Neural progenitor cell (in vitro differentiated cells): ENCODE results near the gene DNAJC5.

Experiments used
- EZH2phosphoT487 ChIP-seq: fragments of 200-600 bp; sonication (generic); IDR thresholded peaks from 2 replicates; pipeline ENCODE4 v1.6.1; 2017; ENCODE audit warnings: antibody characterized with exemption
- TF ChIP-seq, protein P1 (sequence below): fragments of 200-600 bp; sonication (generic); IDR thresholded peaks from 2 replicates; pipeline ENCODE4 v1.5.1; 2017; ENCODE audit warnings: antibody characterized with exemption, mild to moderate bottlenecking

DNA sequence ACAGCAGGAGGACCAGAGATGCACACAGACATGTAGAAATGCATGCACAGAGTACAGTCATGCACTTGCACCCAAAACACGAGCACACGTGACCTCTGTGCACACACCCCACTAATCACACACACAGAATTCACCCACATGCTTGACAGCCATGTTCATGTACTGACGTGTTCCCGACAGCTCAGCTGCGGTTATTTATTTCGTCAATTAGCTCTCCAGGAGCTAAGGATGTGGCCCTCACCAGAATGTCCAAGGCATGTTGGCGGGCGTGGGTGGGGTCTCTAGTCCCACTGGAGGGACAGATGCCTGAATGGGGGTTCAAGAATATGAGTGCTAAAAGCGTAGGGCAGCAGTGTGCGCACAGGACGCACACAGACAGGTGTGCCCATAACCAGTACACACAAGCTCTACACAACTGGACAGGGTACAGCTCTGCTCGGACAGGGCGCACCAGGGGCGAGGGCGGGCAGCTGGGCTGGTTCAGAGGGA lies 85.4 kb downstream of the DNAJC5 start:
- TF ChIP-seq, protein P1, sequence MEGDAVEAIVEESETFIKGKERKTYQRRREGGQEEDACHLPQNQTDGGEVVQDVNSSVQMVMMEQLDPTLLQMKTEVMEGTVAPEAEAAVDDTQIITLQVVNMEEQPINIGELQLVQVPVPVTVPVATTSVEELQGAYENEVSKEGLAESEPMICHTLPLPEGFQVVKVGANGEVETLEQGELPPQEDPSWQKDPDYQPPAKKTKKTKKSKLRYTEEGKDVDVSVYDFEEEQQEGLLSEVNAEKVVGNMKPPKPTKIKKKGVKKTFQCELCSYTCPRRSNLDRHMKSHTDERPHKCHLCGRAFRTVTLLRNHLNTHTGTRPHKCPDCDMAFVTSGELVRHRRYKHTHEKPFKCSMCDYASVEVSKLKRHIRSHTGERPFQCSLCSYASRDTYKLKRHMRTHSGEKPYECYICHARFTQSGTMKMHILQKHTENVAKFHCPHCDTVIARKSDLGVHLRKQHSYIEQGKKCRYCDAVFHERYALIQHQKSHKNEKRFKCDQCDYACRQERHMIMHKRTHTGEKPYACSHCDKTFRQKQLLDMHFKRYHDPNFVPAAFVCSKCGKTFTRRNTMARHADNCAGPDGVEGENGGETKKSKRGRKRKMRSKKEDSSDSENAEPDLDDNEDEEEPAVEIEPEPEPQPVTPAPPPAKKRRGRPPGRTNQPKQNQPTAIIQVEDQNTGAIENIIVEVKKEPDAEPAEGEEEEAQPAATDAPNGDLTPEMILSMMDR = no peak
- TF ChIP-seq EZH2phosphoT487 = no peak
